ENCODE results near the gene JMJD6. TPM values are rescaled to one million over a fixed set of nuclear protein-coding genes. Genes with fewer than 3 reads are reported as not detected.

JMJD6 gene
- total RNA-seq, 1 experiment from 2014 or later, result 47.6 TPM

DNA sequence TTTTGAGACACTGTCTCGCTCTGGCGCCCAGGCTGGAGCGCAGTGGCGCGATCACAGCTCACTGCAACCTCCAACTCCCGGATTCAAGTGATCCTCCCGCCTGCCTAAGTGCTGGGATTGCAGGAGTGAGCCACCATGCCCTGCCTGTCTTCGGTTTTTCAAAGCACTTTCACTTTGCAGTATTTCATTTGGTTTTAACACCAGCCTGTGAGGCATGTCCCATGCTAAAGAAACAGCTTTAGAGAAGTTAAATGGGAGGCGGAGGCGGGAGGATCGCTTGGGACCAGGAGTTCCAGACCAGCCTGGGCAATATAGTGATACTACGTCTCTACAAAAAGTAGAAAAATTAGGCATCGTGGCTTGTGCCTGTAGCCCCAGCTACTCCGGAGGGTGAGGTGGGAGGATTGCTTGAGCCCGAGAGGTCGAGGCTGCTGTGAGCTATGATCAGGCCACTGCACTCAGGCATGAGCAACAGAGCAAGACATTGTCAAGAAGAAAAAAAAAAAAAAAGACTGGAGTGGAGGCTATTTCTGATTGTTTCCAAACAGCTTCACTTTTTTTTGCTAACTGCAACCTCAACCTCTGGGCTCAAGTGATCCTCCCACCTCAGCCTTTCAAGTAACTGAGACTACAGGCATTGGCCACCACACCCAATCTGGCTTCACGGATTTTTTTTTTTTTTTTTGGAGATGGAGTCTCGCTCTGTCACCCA is 1.5 kb upstream of the JMJD6 start (continued):
- TF ChIP-seq SP1 (IDR thresholded peaks at IDR 0.05; ENCODE audit: low read depth) (no peak), SIN3A (IDR thresholded peaks at IDR 0.05; ENCODE audit: low read depth) (no peak), MAX (IDR thresholded peaks at IDR 0.05) (no peak), ELF1 (IDR thresholded peaks at IDR 0.05; ENCODE audit: borderline replicate concordance, low read depth) (no peak), ZFX (IDR thresholded peaks at IDR 0.05) (no peak), POLR2A (IDR thresholded peaks at IDR 0.05; ENCODE audit: borderline replicate concordance, extremely low read depth, insufficient read depth, insufficient read length) (no peak), YY1 (IDR thresholded peaks at IDR 0.05; ENCODE audit: extremely low read depth, insufficient replicate concordance, low read depth, low read length) (no peak), FOSL1 (IDR thresholded peaks at IDR 0.05; ENCODE audit: low read depth) (no peak), ZNF274 (IDR thresholded peaks at IDR 0.05; ENCODE audit: low read depth, low read length) (no peak), RAD21 (IDR thresholded peaks at IDR 0.05; ENCODE audit: low read depth) (no peak)
- TF ChIP-seq, protein P1, sequence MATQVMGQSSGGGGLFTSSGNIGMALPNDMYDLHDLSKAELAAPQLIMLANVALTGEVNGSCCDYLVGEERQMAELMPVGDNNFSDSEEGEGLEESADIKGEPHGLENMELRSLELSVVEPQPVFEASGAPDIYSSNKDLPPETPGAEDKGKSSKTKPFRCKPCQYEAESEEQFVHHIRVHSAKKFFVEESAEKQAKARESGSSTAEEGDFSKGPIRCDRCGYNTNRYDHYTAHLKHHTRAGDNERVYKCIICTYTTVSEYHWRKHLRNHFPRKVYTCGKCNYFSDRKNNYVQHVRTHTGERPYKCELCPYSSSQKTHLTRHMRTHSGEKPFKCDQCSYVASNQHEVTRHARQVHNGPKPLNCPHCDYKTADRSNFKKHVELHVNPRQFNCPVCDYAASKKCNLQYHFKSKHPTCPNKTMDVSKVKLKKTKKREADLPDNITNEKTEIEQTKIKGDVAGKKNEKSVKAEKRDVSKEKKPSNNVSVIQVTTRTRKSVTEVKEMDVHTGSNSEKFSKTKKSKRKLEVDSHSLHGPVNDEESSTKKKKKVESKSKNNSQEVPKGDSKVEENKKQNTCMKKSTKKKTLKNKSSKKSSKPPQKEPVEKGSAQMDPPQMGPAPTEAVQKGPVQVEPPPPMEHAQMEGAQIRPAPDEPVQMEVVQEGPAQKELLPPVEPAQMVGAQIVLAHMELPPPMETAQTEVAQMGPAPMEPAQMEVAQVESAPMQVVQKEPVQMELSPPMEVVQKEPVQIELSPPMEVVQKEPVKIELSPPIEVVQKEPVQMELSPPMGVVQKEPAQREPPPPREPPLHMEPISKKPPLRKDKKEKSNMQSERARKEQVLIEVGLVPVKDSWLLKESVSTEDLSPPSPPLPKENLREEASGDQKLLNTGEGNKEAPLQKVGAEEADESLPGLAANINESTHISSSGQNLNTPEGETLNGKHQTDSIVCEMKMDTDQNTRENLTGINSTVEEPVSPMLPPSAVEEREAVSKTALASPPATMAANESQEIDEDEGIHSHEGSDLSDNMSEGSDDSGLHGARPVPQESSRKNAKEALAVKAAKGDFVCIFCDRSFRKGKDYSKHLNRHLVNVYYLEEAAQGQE (IDR thresholded peaks at IDR 0.05; ENCODE audit: low read depth), result no peak
